WI38 (cell line): ENCODE results near the gene TCEA3.

ENCODE experiments used
- H3K4me3 ChIP-seq: 2 replicates; pipeline ENCODE4 v1.5.1; 2011; ENCODE audit warnings: low read depth, mild to moderate bottlenecking, control low read depth, low read length
- TF ChIP-seq, protein P1 (sequence below): IDR thresholded peaks from 2 replicates; pipeline ENCODE4 v1.5.1; 2012; ENCODE audit warnings: low read depth, mild to moderate bottlenecking, control low read depth, low read length

Gene TCEA3

DNA sequence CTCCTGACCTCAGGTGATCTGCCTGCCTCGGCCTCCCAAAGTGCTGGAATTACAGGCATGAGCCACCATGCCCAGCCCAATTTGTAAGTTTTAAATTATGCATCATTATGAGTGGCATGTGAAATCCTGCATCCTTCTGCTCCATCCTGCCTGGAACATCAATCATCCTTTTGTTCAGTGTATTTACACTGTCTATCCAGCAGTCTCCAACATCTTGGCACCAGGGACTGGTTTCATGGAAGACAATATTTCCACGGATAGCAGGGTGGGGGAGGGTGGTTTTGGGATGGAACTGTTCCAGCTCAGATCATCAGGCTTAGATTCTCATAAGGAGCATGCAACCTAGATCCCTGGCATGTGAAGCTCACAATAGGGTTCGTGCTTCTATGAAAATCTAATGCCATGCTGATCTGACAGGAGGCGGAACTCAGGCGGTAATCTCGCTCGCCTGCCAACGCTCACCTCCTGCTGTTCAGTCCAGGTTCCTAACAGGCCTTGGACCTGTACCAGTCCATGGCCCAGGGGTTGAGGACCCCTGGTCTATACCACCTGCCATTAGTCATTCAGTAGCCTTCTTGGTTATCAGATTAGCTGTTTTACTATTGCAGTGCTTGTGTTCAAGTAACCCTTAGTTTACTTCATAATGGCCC lies 22.2 kb upstream of the TCEA3 start:
- TF ChIP-seq, protein P1, sequence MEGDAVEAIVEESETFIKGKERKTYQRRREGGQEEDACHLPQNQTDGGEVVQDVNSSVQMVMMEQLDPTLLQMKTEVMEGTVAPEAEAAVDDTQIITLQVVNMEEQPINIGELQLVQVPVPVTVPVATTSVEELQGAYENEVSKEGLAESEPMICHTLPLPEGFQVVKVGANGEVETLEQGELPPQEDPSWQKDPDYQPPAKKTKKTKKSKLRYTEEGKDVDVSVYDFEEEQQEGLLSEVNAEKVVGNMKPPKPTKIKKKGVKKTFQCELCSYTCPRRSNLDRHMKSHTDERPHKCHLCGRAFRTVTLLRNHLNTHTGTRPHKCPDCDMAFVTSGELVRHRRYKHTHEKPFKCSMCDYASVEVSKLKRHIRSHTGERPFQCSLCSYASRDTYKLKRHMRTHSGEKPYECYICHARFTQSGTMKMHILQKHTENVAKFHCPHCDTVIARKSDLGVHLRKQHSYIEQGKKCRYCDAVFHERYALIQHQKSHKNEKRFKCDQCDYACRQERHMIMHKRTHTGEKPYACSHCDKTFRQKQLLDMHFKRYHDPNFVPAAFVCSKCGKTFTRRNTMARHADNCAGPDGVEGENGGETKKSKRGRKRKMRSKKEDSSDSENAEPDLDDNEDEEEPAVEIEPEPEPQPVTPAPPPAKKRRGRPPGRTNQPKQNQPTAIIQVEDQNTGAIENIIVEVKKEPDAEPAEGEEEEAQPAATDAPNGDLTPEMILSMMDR, result no peak
- no peak overlapping the region for H3K4me3 ChIP-seq

DNA sequence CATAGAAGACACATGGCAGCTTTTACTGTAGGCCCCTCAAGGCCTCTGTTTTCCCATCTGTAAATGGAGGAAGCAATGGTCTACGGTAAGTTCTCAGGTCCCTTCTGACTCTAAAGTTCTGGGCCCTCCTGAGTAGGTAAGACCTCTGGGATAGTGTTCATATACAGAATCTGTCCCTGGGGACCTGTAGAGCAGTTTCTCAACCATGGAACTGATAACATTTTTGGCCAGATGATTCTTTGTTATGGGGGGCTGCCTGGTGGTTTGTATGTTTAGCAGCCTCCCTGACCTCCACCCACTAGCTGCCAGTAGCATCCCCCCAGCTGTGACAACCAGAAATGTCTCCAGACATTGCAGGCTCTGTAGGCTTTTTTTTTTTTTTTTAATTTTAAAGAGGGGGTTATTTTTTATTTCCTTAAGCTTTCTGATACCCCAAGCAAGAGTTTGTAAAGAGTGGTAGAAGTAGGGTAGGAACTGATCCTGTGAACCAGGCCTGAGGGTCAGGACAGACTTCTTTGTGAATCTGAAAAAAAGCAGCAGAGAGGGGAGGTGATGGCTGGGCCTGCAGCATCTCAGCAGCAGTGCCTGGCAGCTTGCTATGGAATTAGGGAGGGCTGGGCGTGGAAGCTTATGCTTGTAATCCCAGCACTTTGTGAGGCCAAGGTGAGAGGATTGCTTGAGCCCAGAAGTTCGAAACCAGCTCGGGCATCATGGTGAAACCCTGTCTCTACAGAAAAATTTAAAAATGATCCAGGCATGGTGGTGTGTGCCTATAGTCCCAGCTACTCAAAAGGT lies 20.2 kb upstream of the TCEA3 start:
- TF ChIP-seq, protein P1, result no peak
- H3K4me3 ChIP-seq, result no peak overlapping the region

DNA sequence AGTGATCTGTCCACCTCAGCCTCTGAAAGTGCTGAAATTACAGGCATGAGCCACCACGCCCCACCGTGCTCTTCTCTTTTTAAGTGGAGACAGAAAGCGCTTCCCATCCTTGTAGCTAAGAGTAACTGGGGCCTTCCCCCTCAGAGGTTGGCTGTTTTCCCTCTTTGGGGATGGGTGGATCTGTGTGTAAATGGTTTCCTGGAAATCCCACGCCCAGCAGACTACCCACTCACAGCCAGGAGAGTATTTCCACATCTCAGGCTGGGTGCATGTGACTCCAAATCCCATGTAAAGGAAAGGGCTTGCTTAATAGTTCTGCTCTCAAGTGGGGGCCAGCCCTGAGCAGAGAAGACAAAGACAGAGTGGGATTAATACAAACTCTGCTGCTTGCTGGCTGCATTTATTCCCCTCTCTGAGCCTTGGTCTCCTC lies 19.6 kb upstream of the TCEA3 start:
- TF ChIP-seq, protein P1, result no peak
- H3K4me3 ChIP-seq, result no peak overlapping the region

DNA sequence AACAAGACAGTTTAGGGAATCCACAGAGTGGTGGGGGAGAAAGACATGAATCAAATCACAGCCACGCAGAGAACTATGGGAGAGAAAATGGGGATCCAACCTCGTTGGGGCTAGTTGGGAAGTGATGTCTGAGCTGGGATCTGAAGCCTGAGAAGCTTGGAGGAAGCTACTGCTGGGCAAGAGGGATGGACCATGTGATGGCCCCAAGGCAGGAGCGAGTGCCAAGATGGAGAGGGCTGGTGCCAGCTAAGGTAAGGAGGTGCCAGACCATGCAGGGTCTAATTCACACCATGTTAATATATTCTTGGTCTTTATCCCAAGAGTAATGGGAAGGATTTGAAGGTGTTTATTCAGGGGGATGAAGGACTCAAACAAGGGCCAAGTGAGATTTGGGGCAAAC lies 18.2 kb upstream of the TCEA3 start:
- TF ChIP-seq, protein P1, result no peak
- no peak overlapping the region for H3K4me3 ChIP-seq

DNA sequence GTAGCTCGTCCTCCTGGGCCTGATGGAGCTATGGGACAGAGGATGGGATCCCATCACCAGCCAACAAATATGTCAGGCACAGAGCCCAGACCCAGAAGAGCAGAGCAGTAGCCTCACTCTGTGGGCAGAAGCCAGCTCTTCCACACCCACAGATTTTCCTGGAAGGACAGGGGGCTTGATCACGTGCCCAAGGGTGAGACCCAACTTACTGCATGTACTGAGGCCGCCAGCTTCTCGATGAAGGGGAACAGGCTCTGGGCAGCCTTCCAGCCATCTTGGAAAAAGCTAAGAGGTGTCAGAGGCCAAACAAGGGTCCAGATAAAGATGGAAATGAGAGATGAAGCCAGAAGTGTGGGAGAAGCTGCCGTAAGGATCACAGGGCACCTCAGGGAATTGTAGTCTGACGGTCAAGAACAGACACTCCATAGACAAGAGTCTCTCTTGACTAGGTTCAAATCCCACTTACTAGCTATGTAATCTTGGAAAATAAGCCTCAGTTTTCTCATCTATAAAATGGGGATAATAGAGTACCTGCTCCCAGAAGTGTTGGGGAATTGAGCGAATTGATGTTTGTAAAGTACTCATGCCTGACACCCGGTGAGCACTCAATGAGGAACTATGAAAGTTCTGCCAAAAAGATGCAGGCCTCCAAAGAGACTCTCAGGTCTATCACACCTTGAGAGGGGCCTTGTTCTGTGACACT lies 17.0 kb upstream of the TCEA3 start:
- TF ChIP-seq, protein P1, result no peak
- H3K4me3 ChIP-seq, result no peak overlapping the region

DNA sequence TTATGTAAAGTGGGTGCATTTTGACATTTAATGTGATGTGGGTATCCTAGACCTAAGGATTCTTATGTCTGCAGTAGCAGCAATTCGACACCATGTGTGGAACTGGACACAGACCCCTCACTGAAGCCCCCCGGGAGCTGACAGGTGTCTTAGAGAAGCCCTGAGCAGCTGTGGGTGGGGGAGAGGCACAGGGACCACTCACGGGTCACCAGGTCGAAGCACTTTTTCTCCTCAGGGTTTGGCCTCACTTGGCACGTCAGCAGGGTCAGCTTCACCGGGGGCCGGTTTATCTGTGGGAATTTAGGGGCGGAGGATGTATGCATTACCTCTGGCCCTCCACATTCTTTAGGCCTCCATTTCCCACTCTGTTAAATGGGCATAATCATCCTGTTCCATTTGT lies 14.0 kb upstream of the TCEA3 start:
- TF ChIP-seq, protein P1, result no peak
- no peak overlapping the region for H3K4me3 ChIP-seq

DNA sequence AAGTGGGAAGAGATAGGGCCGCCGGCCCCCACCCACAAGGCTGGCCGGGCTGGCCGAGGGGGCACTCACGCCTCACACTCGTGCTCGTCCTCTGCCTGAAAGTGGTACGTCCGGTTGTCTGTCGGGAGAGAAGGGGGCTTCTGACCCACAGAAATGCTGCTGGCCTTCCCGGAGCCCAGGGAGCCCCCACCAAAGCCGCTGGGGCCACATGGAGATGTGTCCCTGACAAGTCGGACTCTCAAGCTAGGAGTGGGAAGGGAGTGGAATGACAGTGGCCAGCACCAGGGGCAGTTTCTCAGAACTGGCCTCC lies 12.8 kb upstream of the TCEA3 start:
- H3K4me3 ChIP-seq, result no peak overlapping the region
- TF ChIP-seq, protein P1, result no peak
